ENCODE results near the gene RNF111.

GRCh38 chr15:59105854-59106253, 118.4 kb downstream of the RNF111 start:
- TF ChIP-seq CTCF (conservative IDR thresholded peaks at IDR 0.05 in 1 of 2, IDR thresholded peaks at IDR 0.05 in 1 of 2; ENCODE audit: low read depth in 1 of 2, low read length in 2 of 2) (peak in 1 of 2 donors; percentile 22), EZH2 (IDR thresholded peaks at IDR 0.05; ENCODE audit: low read length, missing control alignments) (no peak)

Measured in fibroblast of lung (primary cell).